Gastroesophageal sphincter (tissue), 4 donors: ENCODE results near the gene BPIFB6. TPM values are rescaled to one million over a fixed set of nuclear protein-coding genes. Genes with fewer than 3 reads are reported as not detected.

Experiments
- ATAC-seq: fragments of 150-250 bp; one replicate; pipeline ENCODE4 v1.9.1; 2016; ENCODE audit warnings: mild to moderate bottlenecking, moderate library complexity
- H3K27ac ChIP-seq, 4 donors: fragments of 200-600 bp; sonication (generic) in 3 of 4; 1 replicate in 3 of 4; 2 replicates in 1 of 4; pipeline ENCODE4 v1.5.1; 2016 to 2019
- H3K27me3 ChIP-seq: fragments of 200-600 bp; sonication (generic); one replicate; pipeline ENCODE4 v1.5.1; 2019
- H3K36me3 ChIP-seq, 2 donors: fragments of 200-600 bp; sonication (generic); one replicate each; pipeline ENCODE4 v1.5.1; 2019; ENCODE audit warnings: control low read depth in 1 of 2
- H3K4me1 ChIP-seq, 3 donors: fragments of 200-600 bp; sonication (generic); 1 replicate in 2 of 3; 2 replicates in 1 of 3; pipeline ENCODE4 v1.5.1; 2016 to 2019; ENCODE audit warnings: control low read depth in 2 of 3
- H3K4me3 ChIP-seq, 2 donors: fragments of 200-600 bp; sonication (generic); one replicate each; pipeline ENCODE4 v1.5.1; 2019; ENCODE audit warnings: mild to moderate bottlenecking in 1 of 2, moderate library complexity in 1 of 2
- H3K9me3 ChIP-seq, 3 donors: fragments of 200-600 bp; sonication (generic); one replicate each; pipeline ENCODE4 v1.5.1; 2017 to 2019; ENCODE audit warnings: control low read depth in 2 of 3
- CTCF ChIP-seq, 4 experiments: fragments of 200-600 bp in 2 of 4; fragments of 450-650 bp in 2 of 4; sonication (generic) in 1 of 4; IDR thresholded peaks; one replicate each; pipeline ENCODE4 v1.5.1; 2017 to 2019; ENCODE audit warnings: antibody characterized with exemption in 4 of 4, mild to moderate bottlenecking in 2 of 4, moderate library complexity in 2 of 4
- EP300 ChIP-seq: sonication (generic); formaldehyde crosslinking; IDR thresholded peaks from one replicate; pipeline ENCODE4 v1.6.1; 2017; ENCODE audit warnings: antibody characterized with exemption, mild to moderate bottlenecking
- POLR2A ChIP-seq, 2 donors: fragments of 450-650 bp; IDR thresholded peaks; one replicate each; pipeline ENCODE4 v1.6.1; 2017; ENCODE audit warnings: antibody characterized with exemption in 2 of 2, mild to moderate bottlenecking in 2 of 2, moderate library complexity in 1 of 2
- POLR2AphosphoS5 ChIP-seq: sonication (generic); formaldehyde crosslinking; IDR thresholded peaks from one replicate; pipeline ENCODE4 v1.6.1; 2017; ENCODE audit warnings: antibody characterized with exemption
- WGBS, 2 donors: methylation state at CpG; one replicate each; pipeline ENCODE4 v1.1.5; 2018; ENCODE audit warnings: low coverage in 1 of 2; 5-methylcytosine and 5-hydroxymethylcytosine counted together
- total RNA-seq, 4 donors: library from RNA; depleted of rRNA; stranded (reverse); fragments of >200 nt; gene quantifications; one replicate each; pipeline ENCODE4 v1.1.0, GENCODE V29; 2016

BPIFB6 gene
- total RNA-seq, 4 donors from 2014 or later = not detected

DNA sequence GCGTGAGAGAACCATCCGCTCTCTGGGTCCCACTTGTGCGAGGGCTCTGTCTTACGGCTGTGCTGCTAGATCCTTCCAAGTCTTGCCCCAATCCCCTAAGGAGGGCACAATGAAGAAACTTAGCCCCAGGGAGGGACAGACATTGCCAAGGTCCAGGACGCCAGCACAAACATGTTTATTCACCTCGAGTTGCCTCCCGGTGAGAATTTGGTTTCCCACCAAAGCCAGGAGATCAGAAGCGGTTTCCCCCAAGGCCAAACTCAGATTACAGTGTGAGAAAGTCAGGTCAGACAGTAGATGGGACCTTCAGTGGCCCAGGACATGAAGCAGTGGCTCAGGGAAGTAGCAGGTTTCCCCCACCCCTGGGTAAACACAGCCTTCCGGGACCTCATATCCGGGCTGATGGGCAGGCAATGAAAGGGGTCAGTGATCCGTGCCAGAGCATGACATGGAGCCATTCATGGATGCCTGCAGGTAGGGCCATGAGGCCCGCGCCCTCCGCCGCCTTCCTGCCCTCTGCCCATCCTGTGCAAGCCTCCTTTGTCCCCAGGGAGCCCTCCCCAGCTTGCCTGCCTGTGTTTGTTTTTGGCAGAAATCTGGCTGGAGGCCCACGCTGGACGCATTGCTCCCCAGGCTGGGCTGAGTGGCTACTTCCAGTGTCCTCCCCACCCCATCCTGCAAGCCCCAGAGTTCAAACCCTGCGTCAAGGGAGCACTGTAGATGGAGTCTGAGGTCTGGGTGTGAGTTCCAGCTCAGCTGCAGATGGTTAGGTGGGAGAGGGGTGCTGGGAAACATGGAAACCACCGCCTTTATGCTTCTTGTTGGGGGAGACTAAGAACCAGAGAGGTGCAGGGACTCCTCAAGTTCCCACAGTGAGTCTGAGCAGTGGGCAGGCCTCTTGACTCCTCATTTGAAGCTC is 22.0 kb upstream of the BPIFB6 start:
- TF ChIP-seq CTCF (IDR thresholded peaks at IDR 0.05) (no peak), POLR2AphosphoS5 (no peak), POLR2A (IDR thresholded peaks at IDR 0.05) (no peak), EP300 (no peak)
- H3K9me3 ChIP-seq = peaks cover 0 to 15% (median 0%) of the 10 kb centered on the region in 3 donors
- no peaks in the 10 kb centered on the region for H3K36me3 ChIP-seq
- ATAC-seq = no peak
- 71 to 85% methylated on average over 5 to 8 of the region's 19 CpGs for WGBS, 2 donors
- H3K4me1 ChIP-seq = no peaks in the 10 kb centered on the region
- H3K4me3 ChIP-seq = no peak overlapping the region
- no peak overlapping the region for H3K27ac ChIP-seq
- H3K27me3 ChIP-seq = peaks cover 33% of the 10 kb centered on the region

DNA sequence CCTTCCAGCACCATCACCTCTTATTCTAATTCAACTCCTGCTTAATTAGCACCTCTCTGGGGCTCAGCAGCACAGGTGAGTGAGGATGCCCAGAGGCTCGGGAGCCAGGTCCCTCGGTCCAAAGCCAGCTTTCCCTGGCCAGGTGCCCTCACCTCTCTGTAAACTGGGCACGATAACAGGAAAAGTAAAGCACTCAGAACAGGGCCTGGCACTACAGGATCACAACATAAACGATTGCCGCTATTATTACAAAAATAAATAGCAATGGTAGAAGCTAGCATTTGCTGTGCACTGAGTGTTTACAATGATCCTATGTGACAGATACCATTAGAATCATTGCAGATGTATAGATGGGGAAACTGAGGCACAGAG is 21.3 kb upstream of the BPIFB6 start:
- H3K9me3 ChIP-seq = peaks cover 0 to 10% (median 0%) of the 10 kb centered on the region in 3 donors
- WGBS, 2 donors = 83% methylated on average over 2 of the region's 5 CpGs; no CpG with 5 or more reads in 1 of the 2 donors
- peaks cover 39% of the 10 kb centered on the region for H3K27me3 ChIP-seq
- TF ChIP-seq EP300 = no peak
- TF ChIP-seq CTCF (IDR thresholded peaks at IDR 0.05) = no peak
- no peak for ATAC-seq
- H3K4me3 ChIP-seq = no peak overlapping the region
- H3K4me1 ChIP-seq = no peaks in the 10 kb centered on the region
- no peaks in the 10 kb centered on the region for H3K36me3 ChIP-seq
- no peak overlapping the region for H3K27ac ChIP-seq

DNA sequence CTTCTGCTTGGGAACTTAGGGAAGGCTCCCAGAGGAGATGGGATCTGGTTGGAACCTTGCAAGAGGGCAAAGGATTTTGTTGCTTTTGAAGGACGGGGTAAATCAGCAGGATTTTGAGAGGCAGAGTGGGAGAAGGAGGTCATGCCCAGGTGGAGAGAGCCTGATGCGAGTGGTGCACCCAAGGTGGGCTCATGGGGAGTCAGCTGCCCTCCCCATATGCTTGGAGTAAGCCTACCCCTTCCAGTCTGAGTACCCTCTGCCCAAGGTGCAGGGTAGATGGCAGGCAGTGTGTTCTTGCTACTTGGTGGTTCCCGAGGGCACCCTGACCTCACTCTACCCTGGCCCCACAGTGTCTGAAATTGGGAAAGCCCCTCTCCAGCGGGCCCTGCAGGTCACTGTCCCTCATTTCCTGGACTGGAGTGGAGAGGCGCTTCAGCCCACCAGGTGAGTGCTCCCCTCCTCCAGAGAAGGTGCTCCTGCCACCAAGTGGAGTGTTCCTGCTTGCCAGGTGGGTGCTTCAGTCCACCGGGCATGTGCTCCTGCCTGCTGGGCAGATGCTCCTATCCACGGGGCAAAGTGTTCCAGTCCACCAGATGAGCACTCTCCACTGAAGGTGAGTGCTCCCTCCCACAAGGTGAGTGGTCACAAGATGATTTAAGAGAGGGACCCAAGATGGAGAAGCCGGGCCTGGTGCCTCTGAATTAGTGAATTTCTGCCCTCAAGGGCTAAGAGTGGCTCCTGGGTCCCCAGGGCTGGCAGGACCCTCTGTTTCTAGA is 20.6 kb upstream of the BPIFB6 start:
- peaks cover 0 to 3% (median 0%) of the 10 kb centered on the region in 3 donors for H3K9me3 ChIP-seq
- no peak for TF ChIP-seq EP300
- no peak for TF ChIP-seq CTCF (IDR thresholded peaks at IDR 0.05)
- no peak for TF ChIP-seq POLR2AphosphoS5
- TF ChIP-seq POLR2A (IDR thresholded peaks at IDR 0.05) = no peak
- peaks cover 45% of the 10 kb centered on the region for H3K27me3 ChIP-seq
- H3K27ac ChIP-seq = no peak overlapping the region
- H3K4me1 ChIP-seq = no peaks in the 10 kb centered on the region
- no peaks in the 10 kb centered on the region for H3K36me3 ChIP-seq
- H3K4me3 ChIP-seq = no peak overlapping the region
- 75 to 90% methylated on average over 2 of the region's 8 CpGs for WGBS, 2 donors
- no peak for ATAC-seq

DNA sequence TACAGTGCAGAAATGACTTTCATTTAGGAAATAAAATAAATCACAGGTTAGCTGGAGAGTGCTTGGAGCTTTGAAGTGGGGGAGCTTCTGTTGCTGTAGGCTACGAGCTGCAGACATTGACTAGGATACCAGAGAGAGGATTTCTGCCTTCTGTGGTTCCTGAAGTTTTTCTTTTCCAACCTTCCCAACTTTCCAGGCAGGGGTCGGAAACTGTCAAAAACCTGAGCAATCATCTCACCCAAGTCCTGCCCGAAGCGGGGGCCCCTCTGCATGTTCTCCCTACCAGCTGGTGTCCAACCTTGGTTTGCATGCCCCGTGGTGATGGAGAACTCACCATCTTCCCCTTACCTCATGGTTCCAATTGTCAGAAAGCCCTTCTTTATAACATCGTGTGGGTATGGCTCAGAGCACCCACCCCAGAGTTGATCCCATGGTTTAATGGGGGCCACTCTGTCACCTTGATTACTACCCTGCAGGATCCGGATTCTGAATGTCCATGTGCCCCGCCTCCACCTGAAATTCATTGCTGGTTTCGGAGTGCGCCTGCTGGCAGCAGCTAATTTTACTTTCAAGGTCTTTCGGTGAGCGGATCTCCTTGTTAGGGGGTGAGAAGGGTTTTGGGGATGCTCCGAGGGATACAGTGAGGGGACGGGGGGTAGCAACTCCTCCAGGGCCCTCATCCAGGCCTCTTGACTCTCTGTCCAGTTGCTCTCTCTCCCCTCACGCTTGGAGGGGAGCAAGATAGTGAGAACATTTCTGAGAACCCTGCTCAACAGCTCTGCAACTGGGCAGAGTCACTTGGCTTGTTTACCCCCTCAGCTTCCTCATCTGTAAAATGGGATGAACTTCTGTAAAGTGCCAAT is 18.9 kb upstream of the BPIFB6 start:
- Histone ChIP-seq H3K36me3 (no peaks in the 10 kb centered on the region), H3K27me3 (peaks cover 58% of the 10 kb centered on the region), H3K27ac (no peak overlapping the region), H3K9me3 (no peaks in the 10 kb centered on the region), H3K4me1 (no peaks in the 10 kb centered on the region), H3K4me3 (no peak overlapping the region)
- TF ChIP-seq POLR2AphosphoS5 (no peak), EP300 (no peak), CTCF (IDR thresholded peaks at IDR 0.05) (no peak)
- WGBS, 2 donors = 69 to 70% methylated on average over 6 to 10 of the region's 15 CpGs
- ATAC-seq = no peak
